Heart left ventricle (tissue), 16 donors: ENCODE results near the gene TMEM198. TPM values are rescaled to one million over a fixed set of nuclear protein-coding genes. Genes with fewer than 3 reads are reported as not detected.
A peak's percentile ranks its signal among the peaks of the same experiment; 100 is the strongest.

Experiments
- ATAC-seq, 4 donors: fragments of 200-7000 bp; cut with Tn5 transposase; one replicate each; pipeline ENCODE4 v1.9.1; 2020 to 2022; ENCODE audit warnings: moderate library complexity in 4 of 4, mild to moderate bottlenecking in 3 of 4, moderate number of reproducible peaks in 1 of 4
- DNase-seq, 5 donors: peaks; one replicate each; pipeline ENCODE4 v3.0.0-alpha.2; 2020
- H3K27ac ChIP-seq, 12 donors: fragments of 200-600 bp; sonication (generic) in 4 of 12; one replicate each; pipeline versions ENCODE4 v1.5.0 to v1.8.0; 2016 to 2022; ENCODE audit warnings: mild to moderate bottlenecking in 2 of 12
- H3K27me3 ChIP-seq, 9 donors: fragments of 200-600 bp; sonication (generic) in 2 of 9; one replicate each; pipeline versions ENCODE4 v1.5.1 to v1.8.0; 2016 to 2022; ENCODE audit warnings: mild to moderate bottlenecking in 3 of 9
- H3K36me3 ChIP-seq, 9 donors: fragments of 200-600 bp; sonication (generic) in 2 of 9; one replicate each; pipeline versions ENCODE4 v1.5.0 to v1.8.0; 2018 to 2022; ENCODE audit warnings: mild to moderate bottlenecking in 2 of 9
- H3K4me1 ChIP-seq, 12 donors: fragments of 200-600 bp; sonication (generic) in 4 of 12; one replicate each; pipeline versions ENCODE4 v1.5.0 to v1.8.0; 2016 to 2022; ENCODE audit warnings: mild to moderate bottlenecking in 3 of 12
- H3K4me3 ChIP-seq, 12 donors: fragments of 200-600 bp; sonication (generic) in 4 of 12; one replicate each; pipeline versions ENCODE4 v1.5.0 to v1.8.0; 2017 to 2022; ENCODE audit warnings: mild to moderate bottlenecking in 9 of 12, moderate library complexity in 4 of 12
- H3K9me3 ChIP-seq, 12 donors: fragments of 200-600 bp; sonication (generic) in 4 of 12; one replicate each; pipeline versions ENCODE4 v1.5.0 to v1.8.0; 2016 to 2022; ENCODE audit warnings: mild to moderate bottlenecking in 1 of 12
- POLR2A ChIP-seq, 2 donors: fragments of 450-650 bp; IDR thresholded peaks; one replicate each; pipeline ENCODE4 v1.6.1; 2017; ENCODE audit warnings: antibody characterized with exemption in 2 of 2, mild to moderate bottlenecking in 2 of 2, moderate library complexity in 2 of 2
- WGBS, 4 donors: extraction: QIAGEN DNeasy Blood & Tissue Kit in 2 of 4; methylation state at CpG; one replicate each; pipeline versions ENCODE4 v1.1.5 to v1.1.7; 2013 to 2018; 5-methylcytosine and 5-hydroxymethylcytosine counted together
- intact Hi-C, 10 donors: fragments of 100-400 bp; cut with DNase I; formaldehyde crosslinking; loops; one replicate each; pipeline versions ENCODE4 v1.11.1 to v1.14.2; 2022
- polyA plus RNA-seq, 2 donors: library from polyadenylated mRNA; stranded (reverse); fragments of 200-250 nt; gene quantifications; one replicate each; pipeline ENCODE4 v1.2.3, GENCODE V29; 2013
- total RNA-seq, 9 donors: library from RNA; depleted of rRNA in 2 of 9; stranded (reverse); fragments of >200 nt in 2 of 9; fragmentation: NEBNext Ultra II Directional in 3 of 9; extraction: Animal tissue kit (Norgen Biotek cat#: 25700) in 3 of 9; gene quantifications; one replicate each; pipeline versions ENCODE4 v1.1.0 to v1.2.4, GENCODE V29; 2016 to 2023
- TF ChIP-seq, protein P1 (sequence below), 12 donors: fragments of 200-600 bp; sonication (generic) in 4 of 12; IDR thresholded peaks; one replicate each; pipeline versions ENCODE4 v1.5.0 to v1.8.0; 2018 to 2022; ENCODE audit warnings: antibody characterized with exemption in 12 of 12, mild to moderate bottlenecking in 5 of 12
- donor health status: ischemic (EF 13 %, LVEDD 7.1; RV severe dilation, severe dysfunction).
- donor health status: healthy with polysubstance abuse.
- donor health status: DM: no; HTN: yes; CAD: no.
- donor health status: DM: no; HTN: no; CAD: no.
- donor health status: ischemic (EF 25% LVEDD 6.9; RV normal size, moderate dysfunction).
- donor health status: ischemic (EF 25% LVEDD 5.7; RV mildly dilated, moderate dysfunction).
- donor health status: healthy.
- donor health status: DM: yes; HTN: yes; CAD: no.
- donor health status: ischemic (EF 35%, LVEDD 5.7; RV mildly dilated, moderate dysfunction).
- donor health status: nonischemic (EF 11% LVEDD 7.7; RV severe dilation, severe dysfunction).
- donor health status: DM: yes; HTN: yes; CAD: no.
- donor health status: PGD.
- donor health status: ischemic (EF 29% LVEDD 5.4; RV normal size, mild dysfunction).
- donor health status: nonischemic (EF 23%, LVEDD 6.1; RV moderate dilation, normal function).

The TMEM198 gene
- total and polyA plus RNA-seq, 11 donors, result 0.65 to 10.2 (median 2.3) TPM

DNA sequence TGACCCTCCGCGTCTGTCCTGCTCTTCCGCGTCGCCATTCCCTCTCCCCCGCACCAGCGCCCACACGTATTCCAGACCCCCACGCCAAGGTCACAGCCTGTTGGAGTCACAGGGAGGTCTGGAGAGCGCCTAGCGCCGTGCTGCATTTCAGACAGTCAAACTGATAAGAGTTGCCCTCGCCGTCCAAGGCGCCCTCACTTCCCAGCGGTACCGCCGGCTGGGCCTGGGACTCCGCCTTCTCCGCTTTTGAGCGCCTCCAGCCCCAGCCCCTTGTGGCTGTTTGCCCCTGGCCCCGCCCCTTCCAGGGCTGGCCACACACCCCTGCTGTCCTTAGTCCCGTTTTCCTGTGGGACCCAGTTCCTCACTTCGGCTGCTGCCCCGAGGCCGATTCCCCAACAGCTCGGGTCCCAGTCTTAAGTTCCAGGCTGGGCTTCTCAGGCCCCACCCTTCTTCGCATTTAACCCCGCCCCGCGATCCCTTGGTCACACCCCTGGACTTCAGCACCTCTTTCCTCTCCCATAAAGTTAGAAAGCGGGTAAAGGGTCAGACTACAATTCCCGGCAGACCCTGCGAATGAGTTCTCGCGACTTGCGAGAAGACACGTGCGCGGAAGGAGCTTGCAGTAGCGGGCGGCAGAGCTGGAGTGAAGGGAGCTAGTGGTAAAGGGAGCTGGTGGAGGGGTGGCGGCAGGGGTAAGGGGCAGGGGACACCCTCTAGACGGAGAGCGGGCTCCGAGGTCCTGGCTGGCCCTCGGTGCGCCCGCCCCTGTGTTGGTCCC lies 45.4 kb upstream of the TMEM198 start, which contains the start of gene GMPPA:
GMPPA (plus strand) TSS at position 612 of the 778 bp plus-strand sequence. CDS start 1,085 bp downstream, outside the sequence.
- intact Hi-C loops, result loop anchor here in 3 of 10 donors (1.0 to 5.0 kb wide), 3 partner anchors 34 to 100 kb away; no protein-coding TSS in a partner anchor
- H3K4me3 ChIP-seq, result peak within 1 kb of the TSS; percentile 38 to 89 (median 78)
- DNase-seq (peak; percentile 96 to 98 (median 96)), ATAC-seq (peak; percentile 86 to 94 (median 88))
- peaks cover 0 to 50% (median 35%) of the 10 kb centered on the region in 12 donors for H3K4me1 ChIP-seq
- H3K9me3 ChIP-seq, result no peaks in the 10 kb centered on the region
- H3K36me3 ChIP-seq, result peaks cover 0 to 20% (median 12%) of the 10 kb centered on the region in 9 donors
- H3K27ac ChIP-seq, result peak within 1 kb of the TSS; percentile 94 to 100 (median 98)
- 0% methylated on average over 31 to 49 of the region's 49 CpGs for WGBS, 4 donors
- peaks cover 0 to 37% (median 0%) of the 10 kb centered on the region in 9 donors for H3K27me3 ChIP-seq
- TF ChIP-seq, protein P1, sequence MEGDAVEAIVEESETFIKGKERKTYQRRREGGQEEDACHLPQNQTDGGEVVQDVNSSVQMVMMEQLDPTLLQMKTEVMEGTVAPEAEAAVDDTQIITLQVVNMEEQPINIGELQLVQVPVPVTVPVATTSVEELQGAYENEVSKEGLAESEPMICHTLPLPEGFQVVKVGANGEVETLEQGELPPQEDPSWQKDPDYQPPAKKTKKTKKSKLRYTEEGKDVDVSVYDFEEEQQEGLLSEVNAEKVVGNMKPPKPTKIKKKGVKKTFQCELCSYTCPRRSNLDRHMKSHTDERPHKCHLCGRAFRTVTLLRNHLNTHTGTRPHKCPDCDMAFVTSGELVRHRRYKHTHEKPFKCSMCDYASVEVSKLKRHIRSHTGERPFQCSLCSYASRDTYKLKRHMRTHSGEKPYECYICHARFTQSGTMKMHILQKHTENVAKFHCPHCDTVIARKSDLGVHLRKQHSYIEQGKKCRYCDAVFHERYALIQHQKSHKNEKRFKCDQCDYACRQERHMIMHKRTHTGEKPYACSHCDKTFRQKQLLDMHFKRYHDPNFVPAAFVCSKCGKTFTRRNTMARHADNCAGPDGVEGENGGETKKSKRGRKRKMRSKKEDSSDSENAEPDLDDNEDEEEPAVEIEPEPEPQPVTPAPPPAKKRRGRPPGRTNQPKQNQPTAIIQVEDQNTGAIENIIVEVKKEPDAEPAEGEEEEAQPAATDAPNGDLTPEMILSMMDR (IDR thresholded peaks at IDR 0.05), result peak in 1 of 12 donors; percentile 31
- peak in 1 of 2 donors; percentile 61 for TF ChIP-seq POLR2A (IDR thresholded peaks at IDR 0.05)

DNA sequence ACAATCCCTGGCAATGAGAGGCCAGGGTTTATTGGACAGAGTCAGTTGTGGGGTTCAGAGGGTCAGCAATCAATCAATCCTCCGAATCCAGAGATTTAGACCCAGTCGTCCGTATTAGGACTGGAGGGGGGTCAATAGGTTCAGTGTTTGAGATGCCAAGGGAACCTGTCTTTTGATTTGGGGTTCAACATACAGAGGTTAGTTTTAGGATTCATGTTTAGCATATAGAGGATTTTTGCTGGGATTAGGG lies 44.8 kb upstream of the TMEM198 start:
- Histone ChIP-seq H3K9me3 (no peaks in the 10 kb centered on the region), H3K36me3 (peaks cover 0 to 25% (median 17%) of the 10 kb centered on the region in 9 donors), H3K4me1 (peaks cover 0 to 50% (median 35%) of the 10 kb centered on the region in 12 donors), H3K4me3 (peak overlapping the region; percentile 38 to 89 (median 78)), H3K27ac (peak overlapping the region; percentile 94 to 100 (median 98)), H3K27me3 (peaks cover 0 to 34% (median 0%) of the 10 kb centered on the region in 9 donors)
- intact Hi-C loops, result loop anchor here in 1 of 10 donors (5.0 kb wide), 1 partner anchor 33 kb away; no protein-coding TSS in a partner anchor
- ATAC-seq (no peak), DNase-seq (peak in 1 of 5 donors; percentile 26)
- 0 to 4% (median 1%) methylated on average over 3 of the region's 3 CpGs for WGBS, 4 donors
- TF ChIP-seq, protein P1 (IDR thresholded peaks at IDR 0.05), result no peak
- TF ChIP-seq POLR2A (IDR thresholded peaks at IDR 0.05), result no peak

DNA sequence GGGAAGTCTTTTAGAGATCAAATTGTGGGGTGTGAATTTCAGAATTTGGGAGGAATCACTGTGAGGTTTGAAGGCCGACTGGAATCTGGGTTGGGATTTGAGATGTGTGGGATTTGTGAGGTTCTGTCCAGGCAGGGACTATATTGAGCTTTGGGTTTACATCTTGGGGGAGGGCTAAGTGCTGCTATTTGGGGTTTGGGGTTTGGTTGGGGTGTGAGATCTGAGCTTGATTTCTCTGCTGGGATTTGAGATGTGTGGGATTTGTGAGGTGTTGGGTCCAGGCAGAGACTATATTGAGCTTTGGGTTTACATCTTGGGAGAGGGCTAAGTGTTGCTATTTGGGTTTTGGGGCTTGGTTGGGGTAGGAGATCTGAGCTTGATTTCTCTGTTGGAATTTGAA lies 44.3 kb upstream of the TMEM198 start:
- Histone ChIP-seq H3K4me1 (peaks cover 0 to 50% (median 35%) of the 10 kb centered on the region in 12 donors), H3K4me3 (peak overlapping the region in 11 of 12 donors; percentile 38 to 89 (median 78)), H3K9me3 (no peaks in the 10 kb centered on the region), H3K36me3 (peaks cover 0 to 31% (median 23%) of the 10 kb centered on the region in 9 donors), H3K27me3 (peaks cover 0 to 28% (median 0%) of the 10 kb centered on the region in 9 donors), H3K27ac (no peak overlapping the region)
- ATAC-seq (no peak), DNase-seq (no peak)
- intact Hi-C loops, result loop anchor here in 1 of 10 donors (5.0 kb wide), 1 partner anchor 33 kb away; no protein-coding TSS in a partner anchor
- WGBS, 4 donors, result 48 to 76% (median 72%) methylated on average over 1 of the region's 1 CpG
- TF ChIP-seq, protein P1 (IDR thresholded peaks at IDR 0.05), result no peak
- TF ChIP-seq POLR2A (IDR thresholded peaks at IDR 0.05), result no peak

DNA sequence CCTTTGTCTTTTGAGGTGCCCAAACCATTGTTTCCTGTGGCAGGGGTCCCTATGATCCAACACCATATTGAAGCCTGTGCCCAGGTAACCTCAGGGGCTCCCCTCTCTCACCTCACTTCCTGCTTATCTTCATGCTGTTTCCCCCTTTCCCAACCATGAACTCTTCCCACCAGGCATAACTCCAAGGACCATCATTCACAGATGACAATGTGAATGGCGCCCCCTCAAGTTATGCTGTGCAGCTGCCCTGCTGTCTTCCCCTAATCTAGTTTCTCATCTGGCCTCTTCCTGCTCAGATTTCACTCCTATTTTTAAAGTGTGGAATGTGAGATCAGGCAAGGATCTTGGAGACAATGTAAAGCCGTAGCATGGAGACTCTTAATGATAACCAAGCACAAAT lies 43.7 kb upstream of the TMEM198 start:
- Histone ChIP-seq H3K36me3 (peaks cover 0 to 37% (median 28%) of the 10 kb centered on the region in 9 donors), H3K9me3 (no peaks in the 10 kb centered on the region), H3K27ac (no peak overlapping the region), H3K4me1 (peaks cover 0 to 46% (median 33%) of the 10 kb centered on the region in 12 donors), H3K27me3 (peaks cover 0 to 25% (median 0%) of the 10 kb centered on the region in 9 donors), H3K4me3 (no peak overlapping the region)
- no peak for DNase-seq
- no peak for ATAC-seq
- intact Hi-C loops, result no loop called here
- no peak for TF ChIP-seq POLR2A (IDR thresholded peaks at IDR 0.05)
- 86 to 94% (median 91%) methylated on average over 2 of the region's 2 CpGs for WGBS, 4 donors
